ENCODE measurements around the gene LSM10. TPM values are rescaled to one million over a fixed set of nuclear protein-coding genes. Genes with fewer than 3 reads are reported as not detected.

The LSM10 gene
- total and polyA plus RNA-seq, 9 of the 15 experiments (the other 6 are each of a cell fraction or from before 2014, with no cell fraction given) = 13.2 to 146 (median 68.9) TPM

- TF ChIP-seq ARNT (IDR thresholded peaks at IDR 0.05) (peak in 1 of 2 experiments; percentile 79; a peak in 1 of 4 replicates), C11orf30 (IDR thresholded peaks at IDR 0.05; ENCODE audit: low read depth) (no peak), TGIF2 (CRISPR knock-in tag; IDR thresholded peaks at IDR 0.05) (no peak; the same call in 1 of the 2 replicates), DIDO1 (tag; IDR thresholded peaks at IDR 0.05; ENCODE audit: low read depth) (no peak), PURB (CRISPR knock-in tag; IDR thresholded peaks at IDR 0.05; ENCODE audit: low read depth) (no peak), SRSF1 (IDR thresholded peaks at IDR 0.05; ENCODE audit: low read depth, low read length) (no peak), CHD4 (IDR thresholded peaks at IDR 0.05; ENCODE audit: insufficient read depth, insufficient replicate concordance, low read depth, low read length, poor library complexity, severe bottlenecking) (no peak), TSC22D4 (tag; IDR thresholded peaks at IDR 0.05) (no peak), NELFE (IDR thresholded peaks at IDR 0.05; ENCODE audit: insufficient read depth, insufficient read length) (no peak), ZNF586 (CRISPR knock-in tag; conservative IDR thresholded peaks at IDR 0.05) (no peak), ZNF551 (CRISPR knock-in tag; IDR thresholded peaks at IDR 0.05) (no peak), MEF2A (IDR thresholded peaks at IDR 0.05; ENCODE audit: control insufficient read depth, low read depth, low read length) (no peak), MEIS2 (IDR thresholded peaks at IDR 0.05; ENCODE audit: partially characterized antibody) (no peak), HINFP (tag; conservative IDR thresholded peaks at IDR 0.05; ENCODE audit: low read depth) (no peak), PHB2 (IDR thresholded peaks at IDR 0.05; ENCODE audit: low read depth) (no peak), PML (IDR thresholded peaks at IDR 0.05; ENCODE audit: low read length) (no peak), ZFX (CRISPR knock-in tag; IDR thresholded peaks at IDR 0.05) (no peak; the same call in 1 of the 2 replicates), FOXP4 (CRISPR knock-in tag; IDR thresholded peaks at IDR 0.05; ENCODE audit: borderline replicate concordance) (no peak), ERF (CRISPR knock-in tag; IDR thresholded peaks at IDR 0.05) (peak; percentile 81; the same call in 1 of the 2 replicates), PHF20 (IDR thresholded peaks at IDR 0.05; ENCODE audit: partially characterized antibody) (no peak), ZNF311 (CRISPR knock-in tag; IDR thresholded peaks at IDR 0.05) (no peak), TSHZ1 (CRISPR knock-in tag; IDR thresholded peaks at IDR 0.05) (no peak)
Observed at GRCh38 chr1:36385410-36386264, 12.1 kb downstream of the LSM10 start, which contains the start of gene STK40 (continued).

All from K562 (cell line).